ENCODE results near the gene WBP1L. TPM values are rescaled to one million over a fixed set of nuclear protein-coding genes. Genes with fewer than 3 reads are reported as not detected.

WBP1L gene
- total RNA-seq, 1 experiment from 2014 or later = 23.8 TPM

DNA sequence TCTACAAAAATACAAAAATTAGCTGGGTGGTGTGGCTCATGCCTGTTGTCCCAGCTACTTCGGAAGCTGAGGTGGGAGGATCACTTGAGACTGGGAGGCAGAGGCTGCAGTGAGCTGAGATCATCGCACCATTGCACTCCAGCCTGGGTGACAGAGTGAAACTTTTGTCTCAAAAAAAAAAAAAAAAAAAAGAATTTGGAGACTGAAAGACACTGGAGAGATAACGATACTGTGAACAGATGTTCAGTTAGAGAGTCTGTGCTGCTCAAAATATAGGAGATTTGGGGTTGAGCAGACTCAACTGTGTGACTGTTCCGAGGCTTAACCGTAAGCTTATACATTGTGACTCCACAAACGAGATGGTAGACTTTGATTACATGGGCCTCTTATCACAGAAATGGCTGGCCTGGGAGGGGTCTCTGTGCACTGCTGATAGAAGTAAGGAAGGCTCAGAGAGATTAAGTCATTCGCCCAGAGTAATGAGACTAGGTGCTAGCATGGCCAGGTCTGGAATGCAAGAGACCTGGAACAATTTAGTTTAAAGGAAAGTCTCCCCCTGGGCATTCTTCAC is 19.4 kb downstream of the WBP1L start:
- no peak for ATAC-seq
- peaks cover 11% of the 10 kb centered on the region for H3K79me2 ChIP-seq (ENCODE audit: low read length)
- POLR2A ChIA-PET (ENCODE audit: unreplicated experiment) = no interaction called here
- no peak for TF ChIP-seq EZH2 (IDR thresholded peaks at IDR 0.05; ENCODE audit: low read length, unreplicated experiment)
- TF ChIP-seq, protein P1, sequence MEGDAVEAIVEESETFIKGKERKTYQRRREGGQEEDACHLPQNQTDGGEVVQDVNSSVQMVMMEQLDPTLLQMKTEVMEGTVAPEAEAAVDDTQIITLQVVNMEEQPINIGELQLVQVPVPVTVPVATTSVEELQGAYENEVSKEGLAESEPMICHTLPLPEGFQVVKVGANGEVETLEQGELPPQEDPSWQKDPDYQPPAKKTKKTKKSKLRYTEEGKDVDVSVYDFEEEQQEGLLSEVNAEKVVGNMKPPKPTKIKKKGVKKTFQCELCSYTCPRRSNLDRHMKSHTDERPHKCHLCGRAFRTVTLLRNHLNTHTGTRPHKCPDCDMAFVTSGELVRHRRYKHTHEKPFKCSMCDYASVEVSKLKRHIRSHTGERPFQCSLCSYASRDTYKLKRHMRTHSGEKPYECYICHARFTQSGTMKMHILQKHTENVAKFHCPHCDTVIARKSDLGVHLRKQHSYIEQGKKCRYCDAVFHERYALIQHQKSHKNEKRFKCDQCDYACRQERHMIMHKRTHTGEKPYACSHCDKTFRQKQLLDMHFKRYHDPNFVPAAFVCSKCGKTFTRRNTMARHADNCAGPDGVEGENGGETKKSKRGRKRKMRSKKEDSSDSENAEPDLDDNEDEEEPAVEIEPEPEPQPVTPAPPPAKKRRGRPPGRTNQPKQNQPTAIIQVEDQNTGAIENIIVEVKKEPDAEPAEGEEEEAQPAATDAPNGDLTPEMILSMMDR (conservative IDR thresholded peaks at IDR 0.05; ENCODE audit: low read depth, low read length) = no peak
- no peak for TF ChIP-seq EZH2phosphoT487 (IDR thresholded peaks at IDR 0.05; ENCODE audit: borderline replicate concordance, low read length)
- H3K9me2 ChIP-seq (replicated peaks; ENCODE audit: low read length) = no peaks in the 10 kb centered on the region
- no TSS peak for BruUV-seq (replicated peaks)
- H3K27me3 ChIP-seq (ENCODE audit: low read length) = no peaks in the 10 kb centered on the region
- peaks cover 9% of the 10 kb centered on the region; the same call in 1 of the 2 replicates for H3K4me1 ChIP-seq (ENCODE audit: insufficient read depth, low read length)
- no peaks in the 10 kb centered on the region for H4K20me1 ChIP-seq (ENCODE audit: low read length)
- H3K4me3 ChIP-seq (ENCODE audit: low read length) = no peak overlapping the region
- H3K9me3 ChIP-seq (ENCODE audit: low read length) = no peaks in the 10 kb centered on the region
- no peak for DNase-seq
- CTCF ChIA-PET = no interaction called here
- H3F3A ChIP-seq (ENCODE audit: low read length, unreplicated experiment) = no peaks in the 10 kb centered on the region
- intact Hi-C loops (cut with micrococcal nuclease) = no loop called here
- no peaks in the 10 kb centered on the region for H3K36me3 ChIP-seq (ENCODE audit: low read depth, low read length)
- H2AFZ ChIP-seq (ENCODE audit: low read length) = no peak overlapping the region
- no peak overlapping the region for H3K9ac ChIP-seq (ENCODE audit: low read length)
- no peak overlapping the region for H3K27ac ChIP-seq (ENCODE audit: low read length)
- no peak overlapping the region for H3K4me2 ChIP-seq (ENCODE audit: low read length)

DNA sequence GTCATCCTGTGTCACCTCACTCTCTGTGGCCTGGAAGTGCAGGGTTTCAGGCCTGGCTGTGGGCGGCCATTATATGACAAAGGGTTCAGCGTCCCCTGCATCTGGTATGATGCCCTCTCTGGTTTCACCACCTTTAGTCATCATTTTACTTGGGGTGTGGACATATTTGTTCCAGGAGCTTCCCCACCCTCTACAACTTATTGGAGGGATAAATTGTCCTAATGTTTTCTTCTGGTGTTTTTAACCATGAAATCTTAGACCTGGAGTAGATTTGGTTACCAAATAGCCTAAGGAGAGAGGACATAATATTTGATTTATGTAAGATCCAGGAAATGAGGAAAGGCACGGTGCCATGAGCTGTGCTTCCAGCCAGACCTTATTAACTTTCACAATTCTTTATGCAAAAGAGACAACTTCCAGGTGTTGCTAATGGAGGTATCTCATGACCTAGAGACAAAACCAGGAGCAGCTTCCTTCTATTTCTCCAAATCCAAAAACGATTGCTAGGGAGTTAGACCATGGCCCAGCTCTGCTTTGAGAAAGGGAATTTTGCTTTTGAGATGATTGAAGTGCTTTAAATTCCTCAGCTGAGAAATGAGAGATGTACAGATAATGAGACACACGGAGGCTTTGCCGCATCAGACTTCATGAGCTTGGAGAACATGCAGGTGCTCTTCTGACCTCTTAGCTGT is 20.9 kb downstream of the WBP1L start:
- Histone ChIP-seq H3K9me2 (replicated peaks; ENCODE audit: low read length) (no peaks in the 10 kb centered on the region), H3K79me2 (ENCODE audit: low read length) (peaks cover 9% of the 10 kb centered on the region), H3F3A (ENCODE audit: low read length, unreplicated experiment) (no peaks in the 10 kb centered on the region), H3K9ac (ENCODE audit: low read length) (no peak overlapping the region), H3K4me3 (ENCODE audit: low read length) (no peak overlapping the region), H4K20me1 (ENCODE audit: low read length) (no peaks in the 10 kb centered on the region), H3K36me3 (ENCODE audit: low read depth, low read length) (no peaks in the 10 kb centered on the region), H2AFZ (ENCODE audit: low read length) (no peak overlapping the region), H3K27me3 (ENCODE audit: low read length) (no peaks in the 10 kb centered on the region), H3K9me3 (ENCODE audit: low read length) (no peaks in the 10 kb centered on the region), H3K4me1 (ENCODE audit: insufficient read depth, low read length) (peaks cover 16% of the 10 kb centered on the region), H3K27ac (ENCODE audit: low read length) (peak overlapping the region; percentile 34; the same call in 1 of the 2 replicates), H3K4me2 (ENCODE audit: low read length) (no peak overlapping the region)
- peak; percentile 43 for ATAC-seq
- ChIA-PET CTCF (no interaction called here), POLR2A (ENCODE audit: unreplicated experiment) (interaction anchor here (0.6 kb wide), 1 partner anchor 51 kb away, joined by 7 read pairs; the partner anchor contains the start of gene ARL3)
- no TSS peak for BruUV-seq (replicated peaks)
- peak; percentile 12 for DNase-seq
- intact Hi-C loops (cut with micrococcal nuclease) = no loop called here
- no peak for TF ChIP-seq EZH2 (IDR thresholded peaks at IDR 0.05; ENCODE audit: low read length, unreplicated experiment)
- TF ChIP-seq EZH2phosphoT487 (IDR thresholded peaks at IDR 0.05; ENCODE audit: borderline replicate concordance, low read length) = no peak
- TF ChIP-seq, protein P1 (conservative IDR thresholded peaks at IDR 0.05; ENCODE audit: low read depth, low read length) = no peak

DNA sequence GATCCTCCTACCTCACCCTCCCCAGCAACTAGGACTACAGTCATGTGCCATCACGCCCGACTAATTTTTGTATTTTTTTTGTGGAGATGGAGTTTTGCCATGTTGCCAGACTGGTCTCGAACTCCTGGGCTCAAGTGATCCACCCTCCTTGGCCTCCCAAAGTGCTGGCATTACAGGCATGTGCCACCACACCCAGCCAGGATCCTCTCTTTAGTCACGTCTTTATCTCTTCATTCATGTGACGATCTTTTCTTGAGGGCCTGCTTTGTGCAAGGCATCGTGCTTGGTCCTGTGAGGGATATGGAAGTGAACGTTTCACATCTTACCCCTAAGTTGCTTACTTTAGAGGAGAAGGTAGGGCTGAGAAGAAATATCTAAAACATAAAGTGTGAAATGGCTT is 21.6 kb downstream of the WBP1L start:
- ATAC-seq (no peak), DNase-seq (no peak)
- CTCF ChIA-PET = no interaction called here
- Histone ChIP-seq H3K36me3 (ENCODE audit: low read depth, low read length) (no peaks in the 10 kb centered on the region), H3K9ac (ENCODE audit: low read length) (no peak overlapping the region), H3K79me2 (ENCODE audit: low read length) (peaks cover 5% of the 10 kb centered on the region; the same call in 1 of the 2 replicates), H3K4me2 (ENCODE audit: low read length) (no peak overlapping the region), H3K9me2 (replicated peaks; ENCODE audit: low read length) (no peaks in the 10 kb centered on the region), H3K4me3 (ENCODE audit: low read length) (no peak overlapping the region), H3K4me1 (ENCODE audit: insufficient read depth, low read length) (peaks cover 23% of the 10 kb centered on the region), H2AFZ (ENCODE audit: low read length) (no peak overlapping the region), H3F3A (ENCODE audit: low read length, unreplicated experiment) (no peaks in the 10 kb centered on the region), H3K9me3 (ENCODE audit: low read length) (no peaks in the 10 kb centered on the region), H3K27me3 (ENCODE audit: low read length) (no peaks in the 10 kb centered on the region), H3K27ac (ENCODE audit: low read length) (peak overlapping the region; percentile 34; the same call in 1 of the 2 replicates), H4K20me1 (ENCODE audit: low read length) (no peaks in the 10 kb centered on the region)
- POLR2A ChIA-PET (ENCODE audit: unreplicated experiment) = no interaction called here
- intact Hi-C loops (cut with micrococcal nuclease) = no loop called here
- TF ChIP-seq, protein P1 (conservative IDR thresholded peaks at IDR 0.05; ENCODE audit: low read depth, low read length) = no peak
- TF ChIP-seq EZH2 (IDR thresholded peaks at IDR 0.05; ENCODE audit: low read length, unreplicated experiment) (no peak), EZH2phosphoT487 (IDR thresholded peaks at IDR 0.05; ENCODE audit: borderline replicate concordance, low read length) (no peak)
- BruUV-seq (replicated peaks) = no TSS peak

Data from PC-3 (cell line).